WTC11 (cell line): ENCODE measurements around the gene RAET1G. TPM values are rescaled to one million over a fixed set of nuclear protein-coding genes. Genes with fewer than 3 reads are reported as not detected.

Experiments
- ATAC-seq: fragments of 200-7000 bp; cut with Tn5 transposase; 2 replicates; pipeline ENCODE4 v1.10.0; 2021; ENCODE audit warnings: mild to moderate bottlenecking, moderate library complexity
- CTCF ChIA-PET: fragments of 300-600 bp; sonication (Branson Sonifier 250); formaldehyde crosslinking; loops from one replicate; lab custom pipeline; 2021; ENCODE audit warnings: antibody characterized with exemption; lab: Charles Lee
- POLR2A ChIA-PET: fragments of 350-600 bp; sonication (Branson Sonifier 250); formaldehyde crosslinking; loops from one replicate; lab custom pipeline; 2021; ENCODE audit warnings: antibody characterized with exemption; lab: Charles Lee
- DNase-seq: peaks from one replicate; pipeline ENCODE4 v3.0.0; 2021; ENCODE audit warnings: low spot score
- H3K27ac Mint-ChIP-seq: 2 replicates; pipeline ENCODE4 v1.8.0; 2021; ENCODE audit warnings: mixed read lengths
- H3K27me3 Mint-ChIP-seq: 2 replicates; pipeline ENCODE4 v1.8.0; 2021; ENCODE audit warnings: low read depth, mild to moderate bottlenecking, moderate library complexity, mixed read lengths
- H3K36me3 Mint-ChIP-seq: 2 replicates; pipeline ENCODE4 v1.8.0; 2021; ENCODE audit warnings: mixed read lengths
- H3K4me1 Mint-ChIP-seq: 2 replicates; pipeline ENCODE4 v1.8.0; 2022; ENCODE audit warnings: mixed read lengths
- H3K4me3 Mint-ChIP-seq: 2 replicates; pipeline ENCODE4 v1.8.0; 2021; ENCODE audit warnings: mild to moderate bottlenecking, moderate library complexity, mixed read lengths
- H3K9me3 Mint-ChIP-seq: 2 replicates; pipeline ENCODE4 v1.8.0; 2021; ENCODE audit warnings: mixed read lengths
- ARID4B ChIP-seq: sonication (generic); formaldehyde crosslinking; IDR thresholded peaks from 2 replicates; pipeline ENCODE4 v1.8.0; 2023; ENCODE audit warnings: missing genetic modification reagents, mild to moderate bottlenecking, borderline replicate concordance
- E2F5 ChIP-seq: sonication (generic); formaldehyde crosslinking; IDR thresholded peaks from 2 replicates; pipeline ENCODE4 v1.8.1; 2022; ENCODE audit warnings: mild to moderate bottlenecking, moderate library complexity, missing genetic modification reagents
- HMGXB4 ChIP-seq: sonication (generic); formaldehyde crosslinking; IDR thresholded peaks from 2 replicates; pipeline ENCODE4 v1.8.1; 2023; ENCODE audit warnings: mild to moderate bottlenecking, moderate library complexity, missing genetic modification reagents
- IRF2 ChIP-seq: sonication (generic); formaldehyde crosslinking; IDR thresholded peaks from 2 replicates; pipeline ENCODE4 v1.8.0; 2022; ENCODE audit warnings: low read depth, missing genetic modification reagents, borderline replicate concordance
- MLX ChIP-seq: sonication (generic); formaldehyde crosslinking; IDR thresholded peaks from 2 replicates; pipeline ENCODE4 v1.8.1; 2023; ENCODE audit warnings: mild to moderate bottlenecking, missing genetic modification reagents, moderate library complexity
- MXD4 ChIP-seq: fragments of 250-450 bp; sonication (Bioruptor Pico); IDR thresholded peaks from 2 replicates; pipeline ENCODE4 v1.8.0; 2021; ENCODE audit warnings: mild to moderate bottlenecking, moderate library complexity, borderline replicate concordance
- NFYB ChIP-seq: sonication (generic); formaldehyde crosslinking; conservative IDR thresholded peaks from 2 replicates; pipeline ENCODE4 v1.8.0; 2022; ENCODE audit warnings: low read depth, missing genetic modification reagents
- PRDM15 ChIP-seq: sonication (generic); formaldehyde crosslinking; IDR thresholded peaks from 2 replicates; pipeline ENCODE4 v1.8.0; 2022; ENCODE audit warnings: missing genetic modification reagents
- RORB ChIP-seq: fragments of 250-450 bp; sonication (Bioruptor Pico); IDR thresholded peaks from 2 replicates; pipeline ENCODE4 v1.9.0; 2021; ENCODE audit warnings: mild to moderate bottlenecking
- SP1 ChIP-seq: sonication (generic); formaldehyde crosslinking; conservative IDR thresholded peaks from 2 replicates; pipeline ENCODE4 v1.8.1; 2022; ENCODE audit warnings: missing genetic modification reagents
- TP53 ChIP-seq: sonication (generic); formaldehyde crosslinking; IDR thresholded peaks from 2 replicates; pipeline ENCODE4 v1.8.1; 2023; ENCODE audit warnings: mild to moderate bottlenecking, missing genetic modification reagents
- ZNF138 ChIP-seq: sonication (generic); formaldehyde crosslinking; conservative IDR thresholded peaks from 2 replicates; pipeline ENCODE4 v1.8.1; 2022; ENCODE audit warnings: mild to moderate bottlenecking, moderate library complexity, missing genetic modification reagents
- ZNF263 ChIP-seq: sonication (generic); formaldehyde crosslinking; IDR thresholded peaks from 2 replicates; pipeline ENCODE4 v1.8.1; 2022; ENCODE audit warnings: low read depth, mild to moderate bottlenecking, moderate library complexity, missing genetic modification reagents
- ZNF425 ChIP-seq: fragments of 250-450 bp; sonication (Bioruptor Pico); conservative IDR thresholded peaks from 2 replicates; pipeline ENCODE4 v1.9.0; 2021; ENCODE audit warnings: mild to moderate bottlenecking
- ZNF532 ChIP-seq: fragments of 250-450 bp; sonication (Bioruptor Pico); IDR thresholded peaks from 2 replicates; pipeline ENCODE4 v1.9.0; 2021; ENCODE audit warnings: mild to moderate bottlenecking, borderline replicate concordance
- ZNF671 ChIP-seq: fragments of 250-450 bp; sonication (Bioruptor Pico); IDR thresholded peaks from 2 replicates; pipeline ENCODE4 v1.8.0; 2021; ENCODE audit warnings: mild to moderate bottlenecking
- total RNA-seq: library from RNA; stranded (reverse); gene quantifications from 3 replicates; pipeline ENCODE4 v1.2.3, GENCODE V29; 2021

RAET1G gene
- total RNA-seq, 1 experiment from 2014 or later, result not detected

- H3K27ac Mint-ChIP-seq, result no peak overlapping the region
- ChIA-PET CTCF (interaction anchor here (1.2 to 1.7 kb wide), 2 partner anchors 21 to 37 kb away, joined by 3 to 4 read pairs; no protein-coding TSS in a partner anchor), POLR2A (no interaction called here)
- H3K4me3 Mint-ChIP-seq, result no peak overlapping the region
- no peak for ATAC-seq
- no peak for DNase-seq
- no peaks in the 10 kb centered on the region for H3K36me3 Mint-ChIP-seq
- peaks cover 8% of the 10 kb centered on the region for H3K9me3 Mint-ChIP-seq
- TF ChIP-seq E2F5 (CRISPR knock-in tag) (no peak), HMGXB4 (CRISPR knock-in tag) (no peak), NFYB (CRISPR knock-in tag) (no peak), ZNF425 (CRISPR knock-in tag) (no peak), ZNF532 (no peak), IRF2 (CRISPR knock-in tag) (no peak), ARID4B (CRISPR knock-in tag) (no peak), ZNF671 (no peak)
- TF ChIP-seq, all 79 proteins: peak for 0
- Mint-ChIP-seq H3K4me1 (no peaks in the 10 kb centered on the region), H3K27me3 (peaks cover 16% of the 10 kb centered on the region)
These were observed 45.3 kb downstream of the RAET1G start for GRCh38 chr6:149877659-149878058.

GRCh38 chr6:149876241-149876933, 46.5 kb downstream of the RAET1G start:
- no peaks in the 10 kb centered on the region for H3K36me3 Mint-ChIP-seq
- H3K27me3 Mint-ChIP-seq, result peaks cover 13% of the 10 kb centered on the region
- H3K4me1 Mint-ChIP-seq, result no peaks in the 10 kb centered on the region
- no peak overlapping the region for H3K27ac Mint-ChIP-seq
- POLR2A ChIA-PET, result no interaction called here
- no peak for DNase-seq
- no peak for ATAC-seq
- peaks cover 17% of the 10 kb centered on the region for H3K9me3 Mint-ChIP-seq
- CTCF ChIA-PET, result no interaction called here
- H3K4me3 Mint-ChIP-seq, result no peak overlapping the region
- TF ChIP-seq TP53, result no peak
- no peak for TF ChIP-seq PRDM15 (CRISPR knock-in tag)
- TF ChIP-seq MLX (CRISPR knock-in tag), result no peak
- TF ChIP-seq ZNF263 (CRISPR knock-in tag), result no peak
- no peak for TF ChIP-seq SP1 (CRISPR knock-in tag)
- no peak for TF ChIP-seq MXD4 (CRISPR knock-in tag)
- no peak for TF ChIP-seq ZNF138
- TF ChIP-seq RORB (CRISPR knock-in tag), result no peak
